Activated CD4-positive, CD25-positive, alpha-beta regulatory T cell (primary cell): ENCODE results near the gene CNMD.
"Not testable (repeated sequence)": the region's sequence is repeated elsewhere in the genome, so short reads cannot be mapped to it uniquely, and the experiment has no call there.

ENCODE experiments used
- DNase-seq, 4 experiments: peaks; one replicate each; lab custom pipeline; 2025; lab: John Stamatoyannopoulos, UW

Gene CNMD

DNA sequence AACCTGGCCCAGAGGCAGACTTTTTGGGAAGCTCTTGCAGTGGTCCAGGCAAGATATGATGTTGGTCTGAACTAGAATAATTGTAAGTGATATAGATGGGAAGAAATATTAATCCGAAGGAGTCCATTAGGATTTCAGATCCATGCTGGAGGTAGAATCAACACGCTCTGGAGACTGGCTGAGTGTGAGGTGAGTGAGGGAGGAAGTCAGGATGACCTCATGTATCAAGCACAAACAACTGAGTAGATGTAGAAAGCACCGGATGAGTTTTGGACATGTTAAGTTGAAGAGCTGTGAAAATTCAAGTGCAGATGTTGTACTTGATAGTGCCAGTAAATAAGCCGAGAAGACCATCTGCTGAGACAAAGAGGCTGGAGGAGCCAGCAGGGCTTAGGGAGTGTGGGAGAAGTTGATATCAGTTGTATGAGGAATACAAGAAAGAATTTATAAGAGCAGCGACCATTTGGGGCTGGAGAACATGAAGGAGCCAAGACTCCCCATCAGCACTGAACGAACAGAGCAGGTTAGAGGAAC, 5.3 kb upstream of the CNMD start:
- DNase-seq: no peak

GRCh38 chr13:52743988-52744387, 4.4 kb upstream of the CNMD start:
- no peak for DNase-seq

DNA sequence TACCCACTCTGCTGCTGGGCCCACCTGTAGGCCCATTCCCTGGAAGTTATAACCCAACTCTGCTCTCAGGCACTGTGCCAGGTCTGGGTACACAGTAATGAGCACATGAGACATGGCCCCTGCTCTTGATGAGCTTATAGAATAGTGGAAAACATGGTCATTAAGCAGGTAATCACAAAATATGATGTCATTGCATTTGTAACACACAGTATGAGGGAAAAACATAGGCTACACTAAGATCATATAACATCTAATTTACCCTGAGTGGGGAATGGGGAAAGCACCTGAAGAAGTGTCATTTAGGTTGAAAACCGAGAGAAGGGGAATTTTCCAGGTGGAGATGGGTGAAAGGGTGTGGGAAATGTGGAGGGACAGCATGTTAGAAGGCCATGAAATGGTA, 3.9 kb upstream of the CNMD start:
- DNase-seq: no peak

- no peak for DNase-seq
Observed at GRCh38 chr13:52738719-52739467, 727 bp downstream of the CNMD start.

- no peak for DNase-seq
Observed at GRCh38 chr13:52737965-52738364, 1.7 kb downstream of the CNMD start.

GRCh38 chr13:52737451-52737850, 2.2 kb downstream of the CNMD start:
- no peak for DNase-seq

GRCh38 chr13:52736891-52737290, 2.7 kb downstream of the CNMD start:
- DNase-seq: no peak

DNA sequence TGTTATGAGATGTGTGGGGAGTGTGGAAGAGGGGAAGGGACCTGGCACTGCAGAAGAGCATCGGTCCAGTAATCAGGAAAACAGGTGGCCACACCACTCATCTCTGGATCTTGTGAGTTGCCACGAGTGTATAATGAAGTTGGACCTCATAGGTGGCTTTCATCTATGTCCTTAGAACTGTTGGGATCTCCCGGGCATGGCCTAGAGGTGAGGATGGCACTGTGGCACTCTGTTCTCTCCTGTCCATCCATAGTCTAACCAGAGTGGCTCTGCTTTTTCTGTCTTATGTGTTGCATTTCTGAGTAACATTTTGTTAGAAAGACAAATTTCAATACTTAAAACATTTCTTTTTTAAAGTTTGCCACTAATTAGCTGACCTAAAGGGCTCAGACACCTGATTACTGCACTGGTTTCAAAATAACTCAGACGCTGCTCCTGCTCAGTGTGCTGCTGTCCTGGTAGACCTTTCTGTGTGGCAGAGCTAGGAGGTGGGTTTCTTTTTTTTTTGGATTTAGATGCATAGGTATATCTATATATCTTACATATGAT, 5.5 kb downstream of the CNMD start:
- DNase-seq: no peak

DNA sequence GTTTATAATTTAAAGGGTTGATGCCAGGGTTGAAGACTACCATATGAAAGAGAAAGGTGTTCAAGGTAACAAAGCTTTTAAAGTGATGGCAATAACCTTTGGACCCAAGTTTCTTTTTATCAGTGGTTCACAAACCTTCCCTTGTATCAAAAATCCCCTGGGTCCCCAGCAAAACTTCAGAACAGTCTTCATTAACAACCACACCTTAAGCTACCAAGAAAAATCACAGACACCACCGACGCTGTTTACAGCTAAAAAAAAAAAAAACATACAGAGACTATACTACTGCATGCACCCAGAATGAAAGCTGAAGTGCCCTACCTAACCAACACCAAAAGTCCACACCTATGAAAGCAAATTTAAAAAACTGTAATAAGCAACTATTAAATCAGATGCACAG, 13.4 kb downstream of the CNMD start:
- DNase-seq: no peak

- no peak for DNase-seq
Observed at GRCh38 chr13:52725302-52725701, 14.3 kb downstream of the CNMD start.

- no peak for DNase-seq
Observed at GRCh38 chr13:52723181-52723580, 16.4 kb downstream of the CNMD start.

DNA sequence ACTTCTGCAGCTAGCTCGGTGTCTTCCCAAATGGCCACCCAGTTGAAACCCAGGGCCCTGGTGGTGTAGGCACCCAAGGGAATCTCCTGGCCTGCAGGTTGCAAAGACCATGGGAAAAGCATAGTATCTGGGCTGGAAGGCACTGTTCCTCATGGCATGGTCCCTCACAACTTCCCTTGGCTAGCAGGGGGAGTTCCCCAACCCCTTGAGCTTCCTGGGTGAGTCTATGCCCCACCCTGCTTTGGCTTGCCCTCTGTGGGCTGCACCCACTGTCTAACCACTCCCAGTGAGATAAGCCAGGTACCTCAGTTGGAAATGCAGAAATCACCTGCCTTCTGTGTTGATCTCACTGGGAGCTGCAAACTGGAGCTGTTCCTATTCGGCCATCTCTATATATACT, 18.3 kb downstream of the CNMD start:
- DNase-seq: not testable (repeated sequence)

- not testable (repeated sequence) for DNase-seq
Observed at GRCh38 chr13:52720904-52721303, 18.7 kb downstream of the CNMD start.

GRCh38 chr13:52713894-52714293, 25.7 kb downstream of the CNMD start:
- DNase-seq: no peak

GRCh38 chr13:52712385-52712784, 27.2 kb downstream of the CNMD start:
- no peak for DNase-seq

GRCh38 chr13:52711286-52711685, 28.3 kb downstream of the CNMD start:
- DNase-seq: no peak

DNA sequence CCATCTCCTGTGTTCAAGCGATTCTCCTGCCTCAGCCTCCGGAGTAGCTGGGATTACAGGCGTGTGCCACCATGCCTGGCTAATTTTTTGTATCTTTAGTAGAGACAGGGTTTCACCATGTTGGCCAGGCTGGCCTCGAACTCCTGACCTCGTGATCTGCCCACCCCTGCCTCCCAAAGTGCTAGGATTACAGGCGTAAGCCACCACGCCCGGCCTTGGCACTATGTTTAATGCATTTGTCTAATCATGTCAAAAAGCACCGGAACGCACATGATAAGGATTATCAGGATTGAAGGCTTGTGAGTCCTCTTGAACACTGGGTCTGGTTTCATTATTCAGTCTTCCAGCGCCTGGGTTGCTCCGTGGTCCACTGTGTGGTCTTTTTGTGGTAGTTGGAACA, 31.4 kb downstream of the CNMD start:
- DNase-seq: not testable (repeated sequence)

- no peak for DNase-seq
Observed at GRCh38 chr13:52707375-52707774, 32.2 kb downstream of the CNMD start.

DNA sequence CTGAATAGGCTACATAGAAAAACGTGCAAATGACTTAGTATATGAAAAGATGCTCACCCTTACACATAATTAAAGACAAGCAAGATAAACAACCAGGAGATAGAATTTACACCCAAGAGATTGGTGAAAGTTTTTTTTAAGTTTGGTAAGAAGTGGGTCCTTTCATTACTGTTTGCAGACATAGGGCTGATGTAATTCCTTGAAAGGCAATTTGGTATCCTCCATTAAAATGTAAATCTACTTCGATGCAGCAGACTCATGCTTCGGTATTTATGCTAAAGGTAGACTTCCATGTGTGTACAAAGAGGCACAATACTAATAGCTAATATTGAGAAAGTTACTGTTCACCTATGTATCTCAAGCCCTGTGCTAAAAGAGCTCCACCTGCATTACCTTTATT, 33.5 kb downstream of the CNMD start:
- no peak for DNase-seq

GRCh38 chr13:52703482-52703881, 36.1 kb downstream of the CNMD start:
- no peak for DNase-seq

- DNase-seq: no peak
Observed at GRCh38 chr13:52701728-52702465, 37.7 kb downstream of the CNMD start.

- DNase-seq: no peak
Observed at GRCh38 chr13:52696566-52696965, 43.1 kb downstream of the CNMD start.

DNA sequence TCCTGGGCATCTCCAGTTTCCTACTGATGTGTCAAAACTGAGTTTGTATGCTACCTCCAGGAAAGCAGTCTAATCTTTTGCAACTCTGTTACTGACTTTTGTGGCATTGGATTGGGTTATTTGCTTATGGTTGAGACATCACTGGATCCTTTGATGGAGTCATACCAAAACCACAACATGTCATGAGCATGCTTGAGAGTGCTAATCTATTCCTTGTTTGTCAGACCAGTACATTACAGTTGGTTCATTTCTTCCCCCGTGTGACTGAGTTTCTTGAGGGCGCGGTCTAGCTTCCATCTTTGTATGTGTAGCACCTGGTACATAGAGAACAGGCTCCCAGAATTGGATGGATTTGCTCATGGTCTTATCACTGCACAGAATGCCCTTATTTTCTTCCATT, 43.8 kb downstream of the CNMD start:
- no peak for DNase-seq
